Stimulated activated CD4-positive, alpha-beta T cell treated with anti-CD3 and anti-CD28 coated beads, Interleukin-4, amount 100 ng/mL, for 1 hour (primary cell): ENCODE data around the gene HOXB13.
"Not testable (repeated sequence)": the region's sequence is repeated elsewhere in the genome, so short reads cannot be mapped to it uniquely, and the experiment has no call there.

ENCODE experiments used
- DNase-seq: peaks from one replicate; pipeline ENCODE4 v3.0.0-alpha.2; 2020

The HOXB13 gene

GRCh38 chr17:48726114-48726915 is 2.2 kb downstream of the HOXB13 start:
- no peak for DNase-seq

GRCh38 chr17:48725288-48726064 is 3.1 kb downstream of the HOXB13 start:
- no peak for DNase-seq

GRCh38 chr17:48725004-48725287 is 3.6 kb downstream of the HOXB13 start:
- DNase-seq: no peak

DNA sequence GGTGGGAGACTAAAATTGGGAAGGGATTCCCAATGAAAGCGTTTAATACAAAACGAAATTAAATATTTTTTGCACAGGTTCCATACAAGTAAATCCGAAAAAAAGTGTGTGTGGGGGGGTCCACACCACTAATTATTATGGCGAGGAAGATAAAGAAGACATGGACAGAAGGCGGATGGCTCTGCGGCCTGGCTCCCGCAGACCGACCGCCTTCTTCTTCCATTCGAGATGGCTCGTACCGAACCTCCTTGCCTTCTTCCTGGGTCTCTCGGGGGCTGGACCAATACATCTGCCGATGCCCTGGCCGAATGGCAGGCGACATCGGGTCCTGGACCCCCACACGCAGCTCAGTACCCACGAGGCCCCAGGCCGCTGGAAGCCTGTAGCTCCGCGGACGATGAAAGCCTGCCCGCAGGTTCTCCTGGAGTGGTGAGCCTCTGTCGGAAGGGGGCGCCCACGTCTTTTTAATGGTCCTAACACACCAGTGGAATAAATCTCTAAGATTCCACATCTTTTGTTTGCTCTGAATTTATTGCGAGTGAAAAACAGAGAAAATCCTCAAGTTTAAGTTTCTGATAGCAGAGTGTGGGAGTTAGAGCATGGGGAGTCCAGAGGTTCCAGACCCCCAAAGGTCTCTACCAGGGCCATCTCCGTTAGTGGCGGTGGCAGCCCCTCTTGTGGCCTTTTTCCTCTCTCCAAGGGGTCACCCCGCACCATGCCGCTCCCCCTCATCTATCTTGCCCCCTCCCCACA is 4.1 kb downstream of the HOXB13 start:
- peak; percentile 81 for DNase-seq

DNA sequence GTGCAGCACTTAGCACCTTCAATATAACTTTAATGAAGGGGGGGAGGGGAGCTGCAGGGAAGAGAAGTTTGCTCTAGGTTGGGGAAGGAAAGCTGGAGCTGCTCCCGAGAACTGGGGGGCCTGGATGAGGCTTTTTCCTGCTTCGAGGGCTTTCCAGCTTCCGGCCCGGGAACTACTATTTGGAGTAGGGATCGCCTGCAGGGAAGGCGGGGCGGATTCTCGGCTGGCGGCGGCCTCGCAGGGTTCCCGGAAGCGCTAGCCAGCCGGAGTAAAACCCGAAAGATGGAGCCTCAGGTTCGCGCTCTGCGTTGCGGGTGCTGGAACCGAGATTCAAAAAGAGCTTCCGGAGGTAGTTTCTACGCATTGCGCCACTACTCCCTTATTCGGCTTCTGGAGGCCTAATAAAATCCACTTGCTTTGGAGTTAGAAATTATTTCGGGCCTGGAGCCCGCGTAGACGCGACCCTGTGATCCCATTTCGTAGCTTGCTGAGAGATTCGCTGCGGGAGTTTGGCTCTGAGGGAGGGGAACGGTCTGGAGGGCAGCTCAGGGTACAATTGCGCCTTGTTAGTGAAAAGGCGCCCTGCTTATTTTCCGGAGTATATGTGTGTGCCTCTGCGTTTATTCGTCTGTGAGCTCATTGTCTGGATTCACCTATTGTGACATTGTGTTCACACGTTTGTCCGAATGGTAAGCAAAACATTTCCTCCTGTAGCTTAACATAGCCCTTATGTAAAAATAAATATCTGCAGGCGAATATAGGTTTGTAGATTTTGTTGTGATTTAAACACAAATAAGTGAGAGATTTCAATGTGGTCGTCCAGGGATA is 4.9 kb downstream of the HOXB13 start:
- no peak for DNase-seq

GRCh38 chr17:48722915-48723422 is 5.6 kb downstream of the HOXB13 start, which contains the start of gene PRAC2:
Gene PRAC2 (plus strand): TSS chr17:48723185. CDS start chr17:48724411, 1,226 bp downstream.
- no peak for DNase-seq

- no peak for DNase-seq
Measured at GRCh38 chr17:48722201-48722907, 6.2 kb downstream of the HOXB13 start, which contains the start of gene PRAC1. Gene PRAC1 (minus strand): TSS chr17:48722518. CDS start chr17:48722392, 126 bp downstream.

DNA sequence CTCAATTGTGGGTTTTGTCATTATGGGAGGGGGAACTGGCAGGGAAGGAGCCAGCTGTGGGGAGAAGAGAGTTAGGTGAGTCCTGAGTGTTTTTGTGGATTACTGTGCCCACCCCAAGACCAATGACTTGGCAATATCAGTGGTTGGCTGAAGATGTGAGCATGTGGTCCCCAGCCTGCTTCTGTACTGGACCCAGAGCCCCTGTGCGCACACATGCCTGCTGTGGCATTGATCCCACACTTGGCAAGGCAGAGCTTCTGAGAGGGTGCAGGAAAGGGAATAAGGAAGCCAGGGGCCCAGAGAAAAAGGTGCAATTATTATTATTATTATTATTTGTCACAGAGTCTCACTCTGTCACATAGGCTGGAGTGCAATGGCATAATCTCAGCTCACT is 7.5 kb downstream of the HOXB13 start:
- DNase-seq: no peak

GRCh38 chr17:48720266-48721008 is 8.1 kb downstream of the HOXB13 start:
- no peak for DNase-seq

DNA sequence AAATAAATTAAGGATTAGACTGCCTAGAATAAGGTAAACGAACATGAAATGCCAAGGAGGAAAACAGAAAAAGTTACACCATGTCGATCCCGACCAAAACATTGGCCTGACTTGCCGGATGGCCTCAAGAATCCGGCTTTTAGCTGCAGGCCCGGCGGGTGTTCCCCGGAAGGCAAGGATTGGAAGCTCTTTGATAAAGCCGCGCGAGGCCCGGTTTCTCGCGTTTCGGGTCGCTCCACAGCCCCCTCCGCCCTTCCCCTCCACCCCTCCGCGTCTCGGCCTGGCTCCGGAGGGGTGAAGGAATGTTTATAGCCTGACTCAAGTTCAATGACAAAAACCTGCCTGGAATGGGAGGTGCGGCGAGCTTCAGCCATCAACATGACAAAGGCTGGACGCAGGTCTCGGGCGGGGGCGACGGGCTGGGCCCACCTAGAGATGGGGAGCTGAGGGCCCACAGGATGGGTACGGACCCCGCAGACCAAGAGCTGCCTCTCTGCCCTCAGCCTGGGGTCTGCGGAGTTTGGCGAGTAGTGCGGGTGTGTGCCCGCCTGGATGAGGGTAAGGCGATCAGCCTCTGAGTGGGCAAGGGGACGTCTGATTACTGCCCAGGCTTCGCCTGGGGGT is 8.8 kb downstream of the HOXB13 start:
- no peak for DNase-seq

- DNase-seq: no peak
Measured at GRCh38 chr17:48718761-48719641, 9.5 kb downstream of the HOXB13 start.

DNA sequence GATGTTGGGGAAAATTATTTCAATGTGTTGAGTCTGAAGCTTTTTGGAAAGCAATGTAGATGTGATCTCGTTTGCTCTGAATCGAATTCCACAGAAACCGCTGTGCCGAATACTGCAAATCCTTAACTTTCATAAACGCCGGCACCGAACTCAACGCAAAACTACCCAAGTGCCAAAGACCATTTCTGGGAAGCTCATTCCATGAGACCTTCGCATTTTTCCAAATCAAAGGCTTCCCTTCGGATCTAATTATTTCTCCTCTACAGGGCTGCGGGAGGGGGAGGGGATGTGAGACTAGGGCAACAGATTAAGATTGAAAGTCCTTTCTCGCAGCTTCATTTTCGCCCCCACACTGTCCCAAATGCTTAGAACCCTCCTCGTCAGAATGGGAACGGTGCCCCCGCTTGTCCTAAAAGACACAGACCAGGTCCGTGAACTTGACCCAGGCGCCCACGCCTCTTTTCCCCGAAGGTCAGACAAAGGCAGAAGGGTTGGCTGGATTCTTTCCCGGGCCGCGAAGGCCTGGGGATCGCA is 10.3 kb downstream of the HOXB13 start:
- DNase-seq: no peak

DNA sequence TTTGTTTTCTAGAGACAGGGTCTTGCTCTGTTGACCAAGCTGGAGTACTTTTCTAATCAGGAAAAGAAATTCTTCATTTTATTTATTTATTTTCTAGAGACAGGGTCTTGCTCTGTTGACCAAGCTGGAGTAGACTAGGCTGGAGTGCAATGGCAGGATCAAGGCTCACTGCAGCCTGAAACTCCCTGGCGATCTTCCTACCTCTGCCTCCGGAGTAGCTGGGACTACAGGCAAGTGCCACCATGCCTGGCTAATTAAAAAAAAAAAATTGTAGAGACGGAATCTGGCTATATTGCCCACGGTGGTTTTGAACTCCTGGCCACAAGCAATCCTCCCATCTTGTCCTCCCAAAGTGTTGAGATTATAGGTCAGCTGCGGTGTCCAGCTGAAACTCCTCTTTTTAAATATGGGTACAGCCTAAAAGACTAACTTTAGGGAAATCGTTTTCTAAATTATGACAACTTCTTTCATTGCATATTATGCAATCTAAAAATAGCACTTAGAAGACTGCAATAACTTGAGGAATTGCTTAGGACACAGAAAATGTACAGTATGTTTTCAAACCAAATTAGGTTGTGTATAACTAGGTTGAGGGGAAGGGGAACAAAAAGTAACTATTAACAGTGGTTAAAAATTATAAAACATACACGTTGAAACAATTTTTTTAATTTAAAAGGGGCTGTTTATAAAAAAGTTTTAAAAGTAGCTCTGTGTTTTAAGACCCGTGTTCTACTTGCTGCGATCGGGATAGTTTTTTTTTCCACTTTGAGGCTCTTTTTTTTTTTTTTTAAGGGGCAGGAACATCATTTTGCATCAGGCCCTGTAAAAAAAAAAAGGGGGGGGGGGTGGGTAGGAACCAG is 11.0 kb downstream of the HOXB13 start:
- no peak for DNase-seq

GRCh38 chr17:48716549-48716948 is 12.0 kb downstream of the HOXB13 start:
- DNase-seq: not testable (repeated sequence)

- no peak for DNase-seq
Measured at GRCh38 chr17:48715496-48716399, 12.8 kb downstream of the HOXB13 start.

- DNase-seq: no peak
Measured at GRCh38 chr17:48711128-48711527, 17.4 kb downstream of the HOXB13 start.
